Astrocyte (in vitro differentiated cells and primary cell): ENCODE results near the gene CDH11. TPM values are rescaled to one million over a fixed set of nuclear protein-coding genes. Genes with fewer than 3 reads are reported as not detected.

Experiments used
- DNase-seq: peaks from one replicate; pipeline ENCODE4 v3.0.0-alpha.2; 2010; ENCODE audit warnings: low read depth
- FAIRE-seq: peaks from 2 replicates; lab custom pipeline; 2011; peaks lifted over from hg19 to GRCh38; lab: Jason Lieb, UNC
- H2AFZ ChIP-seq: 2 replicates; pipeline ENCODE4 v1.6.0; 2012; ENCODE audit warnings: low read depth, low read length, inconsistent platforms
- H3K27ac ChIP-seq: 2 replicates; pipeline ENCODE4 v1.5.1; 2011; ENCODE audit warnings: low read depth, low read length, inconsistent platforms
- H3K27me3 ChIP-seq: 2 replicates; pipeline ENCODE4 v1.6.0; 2011; ENCODE audit warnings: low read length, inconsistent platforms; ENCODE audit not compliant: insufficient read depth
- H3K36me3 ChIP-seq: 2 replicates; pipeline ENCODE4 v1.5.1; 2011; ENCODE audit warnings: low read length, inconsistent platforms; ENCODE audit not compliant: insufficient read depth
- H3K4me1 ChIP-seq: 2 replicates; pipeline ENCODE4 v1.5.1; 2011; ENCODE audit warnings: low read length, inconsistent platforms; ENCODE audit not compliant: insufficient read depth
- H3K4me2 ChIP-seq: 2 replicates; pipeline ENCODE4 v1.6.0; 2012; ENCODE audit warnings: low read length, inconsistent platforms
- H3K4me3 ChIP-seq: 2 replicates; pipeline ENCODE4 v1.5.1; 2011; ENCODE audit warnings: low read depth, mild to moderate bottlenecking, low read length, inconsistent platforms; ENCODE audit not compliant: insufficient read depth
- H3K79me2 ChIP-seq: 2 replicates; pipeline ENCODE4 v1.6.0; 2012; ENCODE audit warnings: mild to moderate bottlenecking, low read length, inconsistent platforms; ENCODE audit not compliant: insufficient read depth
- H3K9ac ChIP-seq: 2 replicates; pipeline ENCODE4 v1.6.0; 2012; ENCODE audit warnings: mild to moderate bottlenecking, low read length, inconsistent platforms
- H3K9me3 ChIP-seq: 2 replicates; pipeline ENCODE4 v1.5.1; 2012; ENCODE audit warnings: low read depth, mild to moderate bottlenecking, low read length, inconsistent platforms; ENCODE audit not compliant: insufficient read depth
- H4K20me1 ChIP-seq: 2 replicates; pipeline ENCODE4 v1.6.0; 2012; ENCODE audit warnings: low read length, inconsistent platforms; ENCODE audit not compliant: insufficient read depth
- H3K27ac Mint-ChIP-seq: one replicate; pipeline ENCODE4 v1.8.0; 2021; ENCODE audit warnings: mild to moderate bottlenecking, mixed read lengths; ENCODE audit not compliant: unreplicated experiment
- H3K27me3 Mint-ChIP-seq: one replicate; pipeline ENCODE4 v1.8.0; 2021; ENCODE audit warnings: low read depth, mixed read lengths; ENCODE audit not compliant: unreplicated experiment
- H3K36me3 Mint-ChIP-seq: one replicate; pipeline ENCODE4 v1.8.0; 2021; ENCODE audit warnings: low read depth, mixed read lengths; ENCODE audit not compliant: unreplicated experiment
- H3K4me1 Mint-ChIP-seq: one replicate; pipeline ENCODE4 v1.8.0; 2021; ENCODE audit warnings: low read depth, mixed read lengths; ENCODE audit not compliant: unreplicated experiment
- H3K4me3 Mint-ChIP-seq: one replicate; pipeline ENCODE4 v1.8.0; 2021; ENCODE audit warnings: mild to moderate bottlenecking, moderate library complexity, mixed read lengths; ENCODE audit not compliant: unreplicated experiment
- H3K9me3 Mint-ChIP-seq: one replicate; pipeline ENCODE4 v1.8.0; 2021; ENCODE audit warnings: mild to moderate bottlenecking, mixed read lengths; ENCODE audit not compliant: unreplicated experiment
- CTCF ChIP-seq: IDR thresholded peaks from 2 replicates; pipeline ENCODE4 v1.5.1; 2011; ENCODE audit warnings: low read depth, mild to moderate bottlenecking, inconsistent platforms, low read length, moderate library complexity; ENCODE audit not compliant: insufficient read depth
- EZH2 ChIP-seq: IDR thresholded peaks from 2 replicates; pipeline ENCODE4 v1.6.1; 2012; ENCODE audit warnings: mild to moderate bottlenecking, low read length, inconsistent platforms; ENCODE audit not compliant: insufficient read depth
- total RNA-seq: library from RNA; stranded (reverse); gene quantifications from 2 replicates; pipeline ENCODE4 v1.2.1, GENCODE V29; 2021

Gene CDH11
- total RNA-seq, 1 donor from 2014 or later, result 313 TPM

- Mint-ChIP-seq H3K36me3 (peaks cover 2% of the 10 kb centered on the region), H3K27ac (peak overlapping the region; percentile 86), H3K4me3 (peak overlapping the region; percentile 93), H3K27me3 (no peaks in the 10 kb centered on the region), H3K9me3 (no peaks in the 10 kb centered on the region), H3K4me1 (peaks cover 38% of the 10 kb centered on the region)
- Histone ChIP-seq H3K4me3 (peak overlapping the region; percentile 85), H4K20me1 (peaks cover 47% of the 10 kb centered on the region), H3K4me1 (peaks cover 45% of the 10 kb centered on the region), H3K36me3 (peaks cover 10% of the 10 kb centered on the region), H3K4me2 (peak overlapping the region; percentile 91), H3K79me2 (peaks cover 85% of the 10 kb centered on the region), H3K9ac (peak overlapping the region; percentile 98), H3K27me3 (no peaks in the 10 kb centered on the region), H3K27ac (peak overlapping the region; percentile 93), H3K9me3 (no peaks in the 10 kb centered on the region), H2AFZ (no peak overlapping the region)
- DNase-seq, result peak; percentile 39
- FAIRE-seq, result no peak
- no peak for TF ChIP-seq CTCF
Observed at GRCh38 chr16:65120831-65121721, 787 bp downstream of the CDH11 start.

GRCh38 chr16:65120461-65120830 is 1.4 kb downstream of the CDH11 start:
- H3K27me3 ChIP-seq, result no peaks in the 10 kb centered on the region
- Mint-ChIP-seq H3K27me3 (no peaks in the 10 kb centered on the region), H3K36me3 (peaks cover 2% of the 10 kb centered on the region), H3K4me3 (peak overlapping the region; percentile 93), H3K9me3 (no peaks in the 10 kb centered on the region), H3K4me1 (peaks cover 34% of the 10 kb centered on the region), H3K27ac (peak overlapping the region; percentile 51)
- DNase-seq (no peak), FAIRE-seq (no peak)
- TF ChIP-seq CTCF, result no peak
- no peak for TF ChIP-seq EZH2
- H2AFZ ChIP-seq, result no peak overlapping the region
- H3K36me3 ChIP-seq, result peaks cover 11% of the 10 kb centered on the region
- H4K20me1 ChIP-seq, result peaks cover 52% of the 10 kb centered on the region
- peaks cover 88% of the 10 kb centered on the region for H3K79me2 ChIP-seq
- H3K27ac ChIP-seq, result peak overlapping the region; percentile 93
- no peaks in the 10 kb centered on the region for H3K9me3 ChIP-seq
- peak overlapping the region; percentile 91 for H3K4me2 ChIP-seq
- H3K4me3 ChIP-seq, result peak overlapping the region; percentile 85
- H3K4me1 ChIP-seq, result peaks cover 43% of the 10 kb centered on the region
- peak overlapping the region; percentile 98 for H3K9ac ChIP-seq
